PC-9 (cell line): ENCODE data around the gene TBC1D9B. TPM values are rescaled to one million over a fixed set of nuclear protein-coding genes. Genes with fewer than 3 reads are reported as not detected.
A peak's percentile ranks its signal among the peaks of the same experiment; 100 is the strongest.

Source experiments
- BruUV-seq: library from RNA; stranded (reverse); fragments of 400-500 nt; replicated peaks from 2 replicates; lab custom pipeline; 2021; lab: Mats Ljungman, UMichigan
- CTCF ChIA-PET: fragments of 300-600 bp; sonication (Branson Sonifier 250); formaldehyde crosslinking; loops from one replicate; lab custom pipeline; 2022; ENCODE audit warnings: antibody characterized with exemption; lab: Charles Lee
- POLR2A ChIA-PET: fragments of 300-600 bp; sonication (Branson Sonifier 250); formaldehyde crosslinking; loops from one replicate; lab custom pipeline; 2022; ENCODE audit warnings: antibody characterized with exemption; ENCODE audit not compliant: unreplicated experiment; lab: Charles Lee
- DNase-seq, 2 experiments: peaks; one replicate each; pipeline versions ENCODE4 v3.0.0 to v3.0.0-alpha.2; 2015 to 2022; ENCODE audit warnings: mixed read lengths in 1 of 2
- H2AFZ ChIP-seq: fragments of 200-600 bp; sonication (generic); 2 replicates; pipeline ENCODE4 v1.8.1; 2017; ENCODE audit warnings: antibody characterized with exemption
- H3F3A ChIP-seq: fragments of 200-600 bp; sonication (generic); 2 replicates; pipeline ENCODE4 v1.8.1; 2017; ENCODE audit warnings: antibody characterized with exemption, mild to moderate bottlenecking, low read depth; ENCODE audit not compliant: insufficient read depth
- H3K27ac ChIP-seq: fragments of 200-600 bp; sonication (generic); 2 replicates; pipeline ENCODE4 v1.6.1; 2016; ENCODE audit warnings: mixed run types
- H3K27me3 ChIP-seq: fragments of 200-600 bp; sonication (generic); 2 replicates; pipeline ENCODE4 v1.6.1; 2016; ENCODE audit warnings: low read depth, mixed run types; ENCODE audit not compliant: insufficient read depth
- H3K36me3 ChIP-seq: fragments of 200-600 bp; sonication (generic); 2 replicates; pipeline ENCODE4 v1.6.1; 2016; ENCODE audit warnings: low read depth, mixed run types
- H3K4me1 ChIP-seq: fragments of 200-600 bp; sonication (generic); replicated peaks from 2 replicates; pipeline ENCODE4 v1.6.1; 2016; ENCODE audit warnings: mixed run types; ENCODE audit not compliant: insufficient read depth
- H3K4me2 ChIP-seq: fragments of 200-600 bp; sonication (generic); 2 replicates; pipeline ENCODE4 v1.6.1; 2017; ENCODE audit warnings: mixed run types
- H3K4me3 ChIP-seq: fragments of 200-600 bp; sonication (generic); 2 replicates; pipeline ENCODE4 v1.6.1; 2016; ENCODE audit warnings: mixed run types
- H3K79me2 ChIP-seq: fragments of 200-600 bp; sonication (generic); 2 replicates; pipeline ENCODE4 v1.6.1; 2017; ENCODE audit warnings: low read depth, mixed run types
- H3K9me2 ChIP-seq: fragments of 200-600 bp; sonication (generic); 2 replicates; pipeline ENCODE4 v1.8.1; 2017; ENCODE audit warnings: mild to moderate bottlenecking; ENCODE audit not compliant: insufficient read depth
- H3K9me3 ChIP-seq: fragments of 200-600 bp; sonication (generic); 2 replicates; pipeline ENCODE4 v1.8.1; 2016; ENCODE audit warnings: low read depth; ENCODE audit not compliant: insufficient read depth
- H4K20me1 ChIP-seq: fragments of 200-600 bp; sonication (generic); 2 replicates; pipeline ENCODE4 v1.8.1; 2017; ENCODE audit not compliant: insufficient read depth
- CTCF ChIP-seq: fragments of 200-600 bp; sonication (generic); conservative IDR thresholded peaks from 2 replicates; pipeline ENCODE4 v1.6.1; 2017; ENCODE audit warnings: mixed run types, antibody characterized with exemption, mild to moderate bottlenecking, moderate library complexity
- EZH2 ChIP-seq: fragments of 200-600 bp; sonication (generic); IDR thresholded peaks from 2 replicates; pipeline ENCODE4 v1.8.0; 2017; ENCODE audit warnings: antibody characterized with exemption, low read depth
- intact Hi-C: fragments of 100-400 bp; cut with micrococcal nuclease; formaldehyde crosslinking; loops from one replicate; pipeline ENCODE4 v1.10.0; 2022; ENCODE audit not compliant: unreplicated experiment
- total RNA-seq: library from RNA; stranded (reverse); gene quantifications from 2 replicates; pipeline ENCODE4 v1.2.3, GENCODE V29; 2021

Gene TBC1D9B
- total RNA-seq, 1 experiment from 2014 or later, result 118 TPM

DNA sequence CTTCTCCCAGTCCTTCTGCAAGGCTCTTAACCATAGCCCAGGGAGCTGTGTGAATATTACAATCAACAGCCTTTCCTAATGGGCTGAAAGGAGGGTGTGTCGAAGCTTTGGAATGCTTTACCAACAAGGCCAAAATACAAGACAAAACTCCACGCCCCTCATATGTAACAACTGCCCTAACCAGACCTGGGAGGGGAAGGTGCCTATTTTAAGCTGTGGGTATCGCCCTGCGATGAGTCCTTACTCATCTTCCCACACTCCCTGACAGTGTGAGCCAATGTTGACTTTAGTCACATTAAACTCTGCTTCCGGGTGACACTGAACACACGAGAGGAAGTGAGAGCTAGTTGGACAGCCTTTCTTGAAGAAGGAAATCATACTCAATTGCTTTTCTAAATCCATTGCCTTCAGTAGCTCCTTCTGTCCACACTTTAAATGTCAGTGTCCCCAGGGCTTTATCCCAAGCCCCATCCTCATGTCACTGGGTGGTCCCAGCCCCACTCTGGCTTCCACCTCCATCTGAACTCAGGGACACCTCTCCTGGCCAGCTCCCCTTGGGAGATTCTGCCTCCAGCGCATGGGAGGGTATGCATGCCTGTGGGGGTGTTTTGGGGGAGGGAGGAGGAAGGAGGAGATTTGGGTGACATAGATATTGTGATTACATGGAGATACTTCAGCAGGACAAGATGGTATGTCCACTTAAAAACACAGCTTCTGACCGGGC is 6.5 kb upstream of the TBC1D9B start:
- H4K20me1 ChIP-seq, result no peaks in the 10 kb centered on the region
- ChIA-PET CTCF (no interaction called here), POLR2A (interaction anchor here (0.5 to 0.7 kb wide), 9 partner anchors 35 to 557 kb away, joined by 3 to 17 read pairs (median 4); no protein-coding TSS in a partner anchor)
- BruUV-seq, result no TSS peak
- intact Hi-C loops, result loop anchor here (5.0 kb wide), 1 partner anchor 158 kb away; the partner anchor contains the start of gene RNF130
- no peaks in the 10 kb centered on the region for H3K79me2 ChIP-seq
- H3K27ac ChIP-seq, result peak overlapping the region; percentile 87
- H3K4me2 ChIP-seq, result peak overlapping the region; percentile 79
- peaks cover 16% of the 10 kb centered on the region for H3F3A ChIP-seq
- H3K9me2 ChIP-seq, result no peaks in the 10 kb centered on the region
- peak overlapping the region; percentile 87 for H2AFZ ChIP-seq
- TF ChIP-seq EZH2 (no peak), CTCF (no peak)
- no peaks in the 10 kb centered on the region for H3K27me3 ChIP-seq
- H3K4me3 ChIP-seq, result peak overlapping the region; percentile 35; the same call in 1 of the 2 replicates
- H3K9me3 ChIP-seq, result no peaks in the 10 kb centered on the region
- peak; percentile 78 to 98 for DNase-seq
- peaks cover 21% of the 10 kb centered on the region for H3K4me1 ChIP-seq
- no peaks in the 10 kb centered on the region for H3K36me3 ChIP-seq

DNA sequence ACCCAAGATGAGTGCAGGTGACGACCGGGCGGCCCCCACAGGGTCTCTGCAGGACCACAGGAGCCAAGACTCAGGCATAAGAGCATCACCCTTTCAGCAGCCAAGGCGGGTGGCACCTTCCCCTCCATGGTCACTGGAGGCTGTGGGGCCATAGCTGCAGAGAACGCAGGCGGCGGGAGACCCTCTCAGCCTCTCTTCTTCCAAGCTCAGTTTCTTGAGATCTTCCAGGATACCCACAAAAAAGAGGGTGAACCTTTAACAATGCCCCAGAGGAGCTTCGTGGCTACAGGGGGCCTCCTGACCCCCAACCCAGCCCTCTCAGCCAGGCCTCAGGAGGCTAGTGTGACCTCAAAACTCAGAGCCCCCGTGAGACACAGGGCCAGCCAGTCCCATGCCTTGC is 5.8 kb upstream of the TBC1D9B start:
- ChIA-PET CTCF (interaction anchor here (0.6 kb wide), 1 partner anchor 87 kb away, joined by 3 read pairs; no protein-coding TSS in a partner anchor), POLR2A (interaction anchor here (0.6 to 0.7 kb wide), 3 partner anchors 102 to 579 kb away, joined by 4 to 17 read pairs (median 6); no protein-coding TSS in a partner anchor)
- Histone ChIP-seq H3K4me3 (peak overlapping the region; percentile 34; the same call in 1 of the 2 replicates), H3K79me2 (no peaks in the 10 kb centered on the region), H3K4me2 (peak overlapping the region; percentile 79), H3K4me1 (peaks cover 21% of the 10 kb centered on the region), H4K20me1 (no peaks in the 10 kb centered on the region), H3K27ac (peak overlapping the region; percentile 87), H3K9me2 (no peaks in the 10 kb centered on the region), H2AFZ (peak overlapping the region; percentile 87; the same call in 1 of the 2 replicates), H3F3A (peaks cover 16% of the 10 kb centered on the region), H3K9me3 (no peaks in the 10 kb centered on the region), H3K27me3 (no peaks in the 10 kb centered on the region), H3K36me3 (no peaks in the 10 kb centered on the region)
- BruUV-seq, result no TSS peak
- intact Hi-C loops, result loop anchor here (5.0 kb wide), 1 partner anchor 159 kb away; the partner anchor contains the start of gene RNF130
- DNase-seq, result no peak
- TF ChIP-seq CTCF (no peak), EZH2 (no peak)

DNA sequence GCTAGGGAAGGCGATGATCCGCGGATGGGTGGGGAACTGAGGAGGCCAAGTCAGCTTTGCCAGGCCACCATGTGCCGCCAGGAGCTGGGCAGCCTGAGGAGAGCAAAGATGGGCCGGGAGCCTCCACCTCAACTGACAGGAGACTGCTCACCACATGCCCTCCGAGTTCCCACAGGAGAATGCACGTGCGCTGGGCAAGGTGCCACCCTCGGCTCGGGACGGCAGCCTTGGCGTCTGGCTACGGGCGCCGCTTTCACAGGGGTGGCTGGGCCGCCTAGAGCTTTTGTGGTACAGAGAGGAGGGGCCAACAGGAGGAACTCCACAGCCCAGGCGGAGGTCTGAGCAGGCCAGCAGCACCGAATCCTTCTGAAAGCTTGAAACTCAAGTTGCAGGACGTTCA is 5.3 kb upstream of the TBC1D9B start:
- TF ChIP-seq EZH2 (no peak), CTCF (no peak)
- no peaks in the 10 kb centered on the region for H3K27me3 ChIP-seq
- H3K4me1 ChIP-seq, result peaks cover 21% of the 10 kb centered on the region
- no peaks in the 10 kb centered on the region for H3K9me2 ChIP-seq
- H3K4me2 ChIP-seq, result peak overlapping the region; percentile 79; the same call in 1 of the 2 replicates
- no peak overlapping the region for H2AFZ ChIP-seq
- H3K4me3 ChIP-seq, result no peak overlapping the region
- H3K9me3 ChIP-seq, result no peaks in the 10 kb centered on the region
- no peak for DNase-seq
- ChIA-PET POLR2A (interaction anchor here (0.7 kb wide), 1 partner anchor 580 kb away, joined by 6 read pairs; no protein-coding TSS in a partner anchor), CTCF (interaction anchor here (0.6 kb wide), 1 partner anchor 87 kb away, joined by 3 read pairs; no protein-coding TSS in a partner anchor)
- H3K79me2 ChIP-seq, result no peaks in the 10 kb centered on the region
- peak overlapping the region; percentile 87 for H3K27ac ChIP-seq
- H3F3A ChIP-seq, result peaks cover 16% of the 10 kb centered on the region
- no peaks in the 10 kb centered on the region for H4K20me1 ChIP-seq
- no peaks in the 10 kb centered on the region for H3K36me3 ChIP-seq
- no TSS peak for BruUV-seq
- intact Hi-C loops, result loop anchor here (5.0 kb wide), 1 partner anchor 159 kb away; the partner anchor contains the start of gene RNF130
